ENCODE results near the gene LHX4. TPM values are rescaled to one million over a fixed set of nuclear protein-coding genes. Genes with fewer than 3 reads are reported as not detected.

The LHX4 gene
- 0.03 TPM for total RNA-seq
- long read RNA-seq, partial matches to known transcripts, result 0 of 3 reads
- long read RNA-seq, other reads (novel, unspliced or antisense), result 3 of 3 reads

- DNase-seq (ENCODE audit: low spot score), result peak; percentile 73
- intact Hi-C loops (cut with DNase I), result no loop called here
Measured at GRCh38 chr1:180229483-180230415, at the start of gene LHX4. LHX4 (plus strand) TSS chr1:180230264; CDS start chr1:180230530, 266 bp downstream.

- intact Hi-C loops (cut with DNase I), result no loop called here
- DNase-seq (ENCODE audit: low spot score), result peak; percentile 60
Measured at GRCh38 chr1:180181048-180181447, 49.0 kb upstream of the LHX4 start.

GRCh38 chr1:180181996-180182642 lies 47.9 kb upstream of the LHX4 start:
- DNase-seq (ENCODE audit: low spot score), result peak; percentile 41
- intact Hi-C loops (cut with DNase I), result no loop called here

GRCh38 chr1:180182643-180183311 lies 47.3 kb upstream of the LHX4 start:
- peak; percentile 71 for DNase-seq (ENCODE audit: low spot score)
- intact Hi-C loops (cut with DNase I), result no loop called here

- DNase-seq (ENCODE audit: low spot score), result no peak
- intact Hi-C loops (cut with DNase I), result no loop called here
Measured at GRCh38 chr1:180183426-180183825, 46.6 kb upstream of the LHX4 start.

- intact Hi-C loops (cut with DNase I), result no loop called here
- peak; percentile 70 for DNase-seq (ENCODE audit: low spot score)
Measured at GRCh38 chr1:180184041-180184440, 46.0 kb upstream of the LHX4 start.

GRCh38 chr1:180185281-180185680 lies 44.8 kb upstream of the LHX4 start:
- intact Hi-C loops (cut with DNase I), result loop anchor here (5.0 kb wide), 1 partner anchor 292 kb away; no protein-coding TSS in a partner anchor
- peak; percentile 44 for DNase-seq (ENCODE audit: low spot score)

- DNase-seq (ENCODE audit: low spot score), result peak; percentile 41
- intact Hi-C loops (cut with DNase I), result loop anchor here (5.0 kb wide), 1 partner anchor 291 kb away; no protein-coding TSS in a partner anchor
Measured at GRCh38 chr1:180185971-180186645, 44.0 kb upstream of the LHX4 start.

GRCh38 chr1:180186831-180187230 lies 43.2 kb upstream of the LHX4 start:
- intact Hi-C loops (cut with DNase I), result loop anchor here (5.0 kb wide), 1 partner anchor 290 kb away; no protein-coding TSS in a partner anchor

GRCh38 chr1:180187626-180188025 lies 42.4 kb upstream of the LHX4 start:
- intact Hi-C loops (cut with DNase I), result loop anchor here (5.0 kb wide), 1 partner anchor 290 kb away; no protein-coding TSS in a partner anchor
- no peak for DNase-seq (ENCODE audit: low spot score)

More at GRCh38 chr1:180186831-180187230, 43.2 kb upstream of the LHX4 start:
- DNase-seq (ENCODE audit: low spot score), result no peak

GRCh38 chr1:180188091-180188506 lies 42.0 kb upstream of the LHX4 start:
- intact Hi-C loops (cut with DNase I), result loop anchor here (5.0 kb wide), 1 partner anchor 289 kb away; no protein-coding TSS in a partner anchor
- DNase-seq (ENCODE audit: low spot score), result no peak

GRCh38 chr1:180188684-180189175 lies 41.3 kb upstream of the LHX4 start:
- intact Hi-C loops (cut with DNase I), result loop anchor here (5.0 kb wide), 1 partner anchor 289 kb away; no protein-coding TSS in a partner anchor
- no peak for DNase-seq (ENCODE audit: low spot score)

- intact Hi-C loops (cut with DNase I), result no loop called here
- DNase-seq (ENCODE audit: low spot score), result no peak
Measured at GRCh38 chr1:180190091-180190490, 40.0 kb upstream of the LHX4 start.

GRCh38 chr1:180192172-180192571 lies 37.9 kb upstream of the LHX4 start:
- no peak for DNase-seq (ENCODE audit: low spot score)
- intact Hi-C loops (cut with DNase I), result no loop called here

- intact Hi-C loops (cut with DNase I), result no loop called here
- no peak for DNase-seq (ENCODE audit: low spot score)
Measured at GRCh38 chr1:180193141-180194047, 36.7 kb upstream of the LHX4 start.

- intact Hi-C loops (cut with DNase I), result no loop called here
- DNase-seq (ENCODE audit: low spot score), result no peak
Measured at GRCh38 chr1:180194048-180194425, 36.0 kb upstream of the LHX4 start.

- intact Hi-C loops (cut with DNase I), result no loop called here
Measured at GRCh38 chr1:180194546-180195207, 35.4 kb upstream of the LHX4 start.

More at GRCh38 chr1:180194546-180195207, 35.4 kb upstream of the LHX4 start:
- DNase-seq (ENCODE audit: low spot score), result no peak
